B cell (primary cell): Measurements from ENCODE around the gene FAM200B.

Source experiments
- CTCF ChIP-seq: fragments of 200-600 bp; IDR thresholded peaks from one replicate; pipeline ENCODE4 v1.8.0; 2022; ENCODE audit warnings: antibody characterized with exemption, mild to moderate bottlenecking
- EZH2 ChIP-seq: IDR thresholded peaks from 2 replicates; pipeline ENCODE4 v1.6.1; 2012; ENCODE audit warnings: borderline replicate concordance, low read depth, mild to moderate bottlenecking, moderate library complexity, low read length; ENCODE audit not compliant: insufficient read depth, poor library complexity, severe bottlenecking

DNA sequence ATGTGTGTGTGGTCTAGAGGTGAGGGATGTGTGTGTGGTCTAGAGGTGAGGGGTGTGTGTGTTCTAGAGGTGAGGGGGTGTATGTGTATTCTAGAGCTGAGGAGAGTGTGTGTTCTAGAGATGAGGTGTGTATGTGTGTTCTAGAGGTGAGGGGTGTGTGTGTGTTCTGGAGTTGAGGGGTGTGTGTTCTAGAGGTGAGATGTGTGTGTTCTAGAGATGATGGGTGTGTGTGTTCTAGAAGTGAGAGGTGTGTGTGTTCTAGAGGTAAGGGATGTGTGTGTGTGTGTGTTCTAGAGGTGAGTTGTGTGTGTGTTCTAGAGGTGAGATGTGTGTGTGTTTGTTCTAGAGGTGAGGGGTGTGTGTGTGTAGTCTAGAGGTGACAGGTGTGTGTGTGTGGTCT, 22.5 kb downstream of the FAM200B start:
- TF ChIP-seq CTCF = no peak
- TF ChIP-seq EZH2 = no peak
